K562 (cell line): ENCODE results near the gene GMPR. TPM values are rescaled to one million over a fixed set of nuclear protein-coding genes. Genes with fewer than 3 reads are reported as not detected.

ENCODE experiments used
- BCL6 ChIP-seq: fragments of 250-450 bp; sonication (Bioruptor Pico); IDR thresholded peaks from 2 replicates; pipeline ENCODE4 v1.4.0; 2020
- CEBPB ChIP-seq: fragments of 450-650 bp; IDR thresholded peaks from 2 replicates; pipeline ENCODE4 v1.6.1; 2016; ENCODE audit warnings: missing genetic modification characterization, missing compliant biosample characterization
- DIDO1 ChIP-seq: fragments of 450-650 bp; IDR thresholded peaks from 2 replicates; pipeline ENCODE4 v1.6.1; 2016; ENCODE audit warnings: low read depth, missing biosample characterization, missing genetic modification characterization
- EWSR1 ChIP-seq: fragments of 450-650 bp; IDR thresholded peaks from 2 replicates; pipeline ENCODE4 v1.6.1; 2018; ENCODE audit warnings: borderline replicate concordance, mild to moderate bottlenecking, low read depth, moderate library complexity; ENCODE audit not compliant: partially characterized antibody
- IFI16 ChIP-seq: fragments of 250-450 bp; sonication (Bioruptor Pico); IDR thresholded peaks from 2 replicates; pipeline ENCODE4 v2.1.2; 2022; ENCODE audit warnings: mild to moderate bottlenecking, inconsistent platforms
- KLF13 ChIP-seq: fragments of 450-650 bp; IDR thresholded peaks from 2 replicates; pipeline ENCODE4 v1.6.1; 2016; ENCODE audit warnings: missing genetic modification characterization, low read depth, mild to moderate bottlenecking, missing compliant biosample characterization, moderate library complexity, borderline replicate concordance
- L3MBTL2 ChIP-seq: fragments of 450-650 bp; IDR thresholded peaks from 2 replicates; pipeline ENCODE4 v1.6.1; 2016; ENCODE audit warnings: mild to moderate bottlenecking, moderate library complexity
- SMARCA4 ChIP-seq: fragments of 450-650 bp; IDR thresholded peaks from 2 replicates; pipeline ENCODE4 v1.6.1; 2016
- TOE1 ChIP-seq, 2 experiments: fragments of 450-650 bp in 1 of 2; sonication (generic) in 1 of 2; formaldehyde crosslinking in 1 of 2; IDR thresholded peaks; 2 replicates each; pipeline versions ENCODE4 v1.7.1 to v1.8.0; 2016 to 2022; ENCODE audit warnings: borderline replicate concordance in 2 of 2, mild to moderate bottlenecking in 2 of 2, antibody characterized with exemption in 1 of 2, inconsistent platforms in 1 of 2, low read depth in 1 of 2, missing genetic modification reagents in 1 of 2, moderate library complexity in 1 of 2
- ZNF146 ChIP-seq: IDR thresholded peaks from one replicate; pipeline ENCODE4 v1.6.1; 2018; ENCODE audit warnings: missing compliant biosample characterization; ENCODE audit not compliant: unreplicated experiment
- ZNF232 ChIP-seq: sonication (generic); formaldehyde crosslinking; IDR thresholded peaks from 2 replicates; pipeline ENCODE4 v1.8.0; 2022; ENCODE audit warnings: mild to moderate bottlenecking, missing genetic modification reagents
- polyA plus RNA-seq, 8 experiments: library from polyadenylated mRNA; depleted of rRNA in 4 of 8; stranded (reverse) in 5 of 8; unstranded in 3 of 8; fragments of >200 nt; fragmentation: Nextera tagmentation in 2 of 8; fragmentation: Illumina TruSeq in 1 of 8; extraction: Ambion mirVana in 2 of 8; extraction: Trizol in 1 of 8; gene quantifications; 2 replicates each; pipeline versions ENCODE4 v1.2.1 to v1.2.3, GENCODE V29; 2011 to 2014; ENCODE audit warnings: inconsistent platforms in 1 of 8, missing spikeins in 1 of 8
- total RNA-seq, 7 experiments: library from RNA; depleted of rRNA in 6 of 7; stranded (reverse); fragments of >200 nt in 6 of 7; fragmentation: Illumina TruSeq in 2 of 7; extraction: Trizol in 2 of 7; gene quantifications; 2 replicates each; pipeline versions ENCODE4 v1.2.1 to v1.2.3, GENCODE V29; 2011 to 2021; ENCODE audit warnings: low replicate concordance in 1 of 7
- TF ChIP-seq, protein P1 (sequence below): sonication (generic); formaldehyde crosslinking; IDR thresholded peaks from 2 replicates; pipeline ENCODE4 v1.9.0; 2022; ENCODE audit warnings: mild to moderate bottlenecking, missing genetic modification reagents
- TF ChIP-seq, protein P2 (sequence below), 2 experiments: IDR thresholded peaks; 2 replicates each; pipeline ENCODE4 v1.6.1; 2012; ENCODE audit warnings: improper control_type of control experiment in 2 of 2, low read depth in 2 of 2, low read length in 2 of 2, borderline replicate concordance in 1 of 2
- TF ChIP-seq, protein P3 (sequence below): sonication (generic); formaldehyde crosslinking; IDR thresholded peaks from 2 replicates; pipeline ENCODE4 v1.8.0; 2022; ENCODE audit warnings: mild to moderate bottlenecking, missing genetic modification reagents
- TF ChIP-seq, protein P4 (sequence below), 2 experiments: fragments of 150-350 bp in 1 of 2; IDR thresholded peaks; 2 replicates each; pipeline ENCODE4 v1.6.1; 2012 to 2016; ENCODE audit warnings: low read depth in 2 of 2, low read length in 2 of 2, mild to moderate bottlenecking in 1 of 2, moderate library complexity in 1 of 2

Gene GMPR
- total and polyA plus RNA-seq, 9 of the 15 experiments (the other 6 are each of a cell fraction or from before 2014, with no cell fraction given) = 34.6 to 83.7 (median 49.8) TPM

DNA sequence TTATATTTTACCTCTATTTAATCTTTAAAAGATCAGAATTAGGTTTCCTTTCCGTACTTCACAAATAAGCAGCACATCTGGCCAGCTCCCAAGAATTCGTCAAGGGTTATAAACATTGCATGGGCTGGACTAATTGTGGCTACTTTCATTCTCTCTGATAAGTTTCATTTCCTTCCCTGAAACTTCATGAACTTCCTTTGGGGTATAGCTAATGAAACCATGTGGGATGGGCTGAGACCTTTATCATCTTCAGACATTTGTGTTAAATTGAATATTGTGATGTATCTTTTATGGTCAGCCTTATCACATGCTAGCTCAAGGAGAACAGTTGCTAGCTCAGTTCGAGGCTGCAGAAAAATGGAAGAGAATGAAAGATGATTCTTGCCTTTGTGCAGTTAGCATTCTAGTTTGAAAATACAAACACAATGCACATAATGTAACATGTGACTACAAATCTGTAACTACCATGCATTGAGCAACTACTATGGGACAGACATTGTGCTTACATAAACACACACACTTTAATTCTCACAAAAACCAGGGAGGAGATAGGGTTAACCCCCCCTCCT, 1.7 kb upstream of the GMPR start (continued):
- TF ChIP-seq TOE1 (IDR thresholded peaks at IDR 0.05; ENCODE audit: borderline replicate concordance) (0 out of 2 replicates have a peak, but pooled peaks have one; percentile 32), TOE1 (CRISPR knock-in tag; IDR thresholded peaks at IDR 0.05; ENCODE audit: borderline replicate concordance, low read depth) (peak; percentile 86; the same call in 1 of the 2 replicates), ZNF146 (no peak), SMARCA4 (peak; percentile 64; the same call in 1 of the 2 replicates), IFI16 (CRISPR knock-in tag) (no peak), EWSR1 (no peak), CEBPB (tag) (peak; percentile 71), KLF13 (no peak), ZNF232 (CRISPR knock-in tag) (no peak), L3MBTL2 (peak; percentile 90), DIDO1 (tag) (no peak), BCL6 (no peak)
- TF ChIP-seq, protein P1, sequence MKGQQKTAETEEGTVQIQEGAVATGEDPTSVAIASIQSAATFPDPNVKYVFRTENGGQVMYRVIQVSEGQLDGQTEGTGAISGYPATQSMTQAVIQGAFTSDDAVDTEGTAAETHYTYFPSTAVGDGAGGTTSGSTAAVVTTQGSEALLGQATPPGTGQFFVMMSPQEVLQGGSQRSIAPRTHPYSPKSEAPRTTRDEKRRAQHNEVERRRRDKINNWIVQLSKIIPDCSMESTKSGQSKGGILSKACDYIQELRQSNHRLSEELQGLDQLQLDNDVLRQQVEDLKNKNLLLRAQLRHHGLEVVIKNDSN (CRISPR knock-in tag) = no peak
- TF ChIP-seq, protein P2, sequence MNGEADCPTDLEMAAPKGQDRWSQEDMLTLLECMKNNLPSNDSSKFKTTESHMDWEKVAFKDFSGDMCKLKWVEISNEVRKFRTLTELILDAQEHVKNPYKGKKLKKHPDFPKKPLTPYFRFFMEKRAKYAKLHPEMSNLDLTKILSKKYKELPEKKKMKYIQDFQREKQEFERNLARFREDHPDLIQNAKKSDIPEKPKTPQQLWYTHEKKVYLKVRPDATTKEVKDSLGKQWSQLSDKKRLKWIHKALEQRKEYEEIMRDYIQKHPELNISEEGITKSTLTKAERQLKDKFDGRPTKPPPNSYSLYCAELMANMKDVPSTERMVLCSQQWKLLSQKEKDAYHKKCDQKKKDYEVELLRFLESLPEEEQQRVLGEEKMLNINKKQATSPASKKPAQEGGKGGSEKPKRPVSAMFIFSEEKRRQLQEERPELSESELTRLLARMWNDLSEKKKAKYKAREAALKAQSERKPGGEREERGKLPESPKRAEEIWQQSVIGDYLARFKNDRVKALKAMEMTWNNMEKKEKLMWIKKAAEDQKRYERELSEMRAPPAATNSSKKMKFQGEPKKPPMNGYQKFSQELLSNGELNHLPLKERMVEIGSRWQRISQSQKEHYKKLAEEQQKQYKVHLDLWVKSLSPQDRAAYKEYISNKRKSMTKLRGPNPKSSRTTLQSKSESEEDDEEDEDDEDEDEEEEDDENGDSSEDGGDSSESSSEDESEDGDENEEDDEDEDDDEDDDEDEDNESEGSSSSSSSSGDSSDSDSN (IDR thresholded peaks at IDR 0.05; ENCODE audit: borderline replicate concordance in 1 of 2, low read depth in 2 of 2, low read length in 2 of 2) = 0 out of 4 replicates have a peak, but pooled peaks of 1 of the 2 experiments have one; percentile 25
- TF ChIP-seq, protein P3, sequence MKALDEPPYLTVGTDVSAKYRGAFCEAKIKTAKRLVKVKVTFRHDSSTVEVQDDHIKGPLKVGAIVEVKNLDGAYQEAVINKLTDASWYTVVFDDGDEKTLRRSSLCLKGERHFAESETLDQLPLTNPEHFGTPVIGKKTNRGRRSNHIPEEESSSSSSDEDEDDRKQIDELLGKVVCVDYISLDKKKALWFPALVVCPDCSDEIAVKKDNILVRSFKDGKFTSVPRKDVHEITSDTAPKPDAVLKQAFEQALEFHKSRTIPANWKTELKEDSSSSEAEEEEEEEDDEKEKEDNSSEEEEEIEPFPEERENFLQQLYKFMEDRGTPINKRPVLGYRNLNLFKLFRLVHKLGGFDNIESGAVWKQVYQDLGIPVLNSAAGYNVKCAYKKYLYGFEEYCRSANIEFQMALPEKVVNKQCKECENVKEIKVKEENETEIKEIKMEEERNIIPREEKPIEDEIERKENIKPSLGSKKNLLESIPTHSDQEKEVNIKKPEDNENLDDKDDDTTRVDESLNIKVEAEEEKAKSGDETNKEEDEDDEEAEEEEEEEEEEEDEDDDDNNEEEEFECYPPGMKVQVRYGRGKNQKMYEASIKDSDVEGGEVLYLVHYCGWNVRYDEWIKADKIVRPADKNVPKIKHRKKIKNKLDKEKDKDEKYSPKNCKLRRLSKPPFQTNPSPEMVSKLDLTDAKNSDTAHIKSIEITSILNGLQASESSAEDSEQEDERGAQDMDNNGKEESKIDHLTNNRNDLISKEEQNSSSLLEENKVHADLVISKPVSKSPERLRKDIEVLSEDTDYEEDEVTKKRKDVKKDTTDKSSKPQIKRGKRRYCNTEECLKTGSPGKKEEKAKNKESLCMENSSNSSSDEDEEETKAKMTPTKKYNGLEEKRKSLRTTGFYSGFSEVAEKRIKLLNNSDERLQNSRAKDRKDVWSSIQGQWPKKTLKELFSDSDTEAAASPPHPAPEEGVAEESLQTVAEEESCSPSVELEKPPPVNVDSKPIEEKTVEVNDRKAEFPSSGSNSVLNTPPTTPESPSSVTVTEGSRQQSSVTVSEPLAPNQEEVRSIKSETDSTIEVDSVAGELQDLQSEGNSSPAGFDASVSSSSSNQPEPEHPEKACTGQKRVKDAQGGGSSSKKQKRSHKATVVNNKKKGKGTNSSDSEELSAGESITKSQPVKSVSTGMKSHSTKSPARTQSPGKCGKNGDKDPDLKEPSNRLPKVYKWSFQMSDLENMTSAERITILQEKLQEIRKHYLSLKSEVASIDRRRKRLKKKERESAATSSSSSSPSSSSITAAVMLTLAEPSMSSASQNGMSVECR (CRISPR knock-in tag) = no peak
- TF ChIP-seq, protein P4, sequence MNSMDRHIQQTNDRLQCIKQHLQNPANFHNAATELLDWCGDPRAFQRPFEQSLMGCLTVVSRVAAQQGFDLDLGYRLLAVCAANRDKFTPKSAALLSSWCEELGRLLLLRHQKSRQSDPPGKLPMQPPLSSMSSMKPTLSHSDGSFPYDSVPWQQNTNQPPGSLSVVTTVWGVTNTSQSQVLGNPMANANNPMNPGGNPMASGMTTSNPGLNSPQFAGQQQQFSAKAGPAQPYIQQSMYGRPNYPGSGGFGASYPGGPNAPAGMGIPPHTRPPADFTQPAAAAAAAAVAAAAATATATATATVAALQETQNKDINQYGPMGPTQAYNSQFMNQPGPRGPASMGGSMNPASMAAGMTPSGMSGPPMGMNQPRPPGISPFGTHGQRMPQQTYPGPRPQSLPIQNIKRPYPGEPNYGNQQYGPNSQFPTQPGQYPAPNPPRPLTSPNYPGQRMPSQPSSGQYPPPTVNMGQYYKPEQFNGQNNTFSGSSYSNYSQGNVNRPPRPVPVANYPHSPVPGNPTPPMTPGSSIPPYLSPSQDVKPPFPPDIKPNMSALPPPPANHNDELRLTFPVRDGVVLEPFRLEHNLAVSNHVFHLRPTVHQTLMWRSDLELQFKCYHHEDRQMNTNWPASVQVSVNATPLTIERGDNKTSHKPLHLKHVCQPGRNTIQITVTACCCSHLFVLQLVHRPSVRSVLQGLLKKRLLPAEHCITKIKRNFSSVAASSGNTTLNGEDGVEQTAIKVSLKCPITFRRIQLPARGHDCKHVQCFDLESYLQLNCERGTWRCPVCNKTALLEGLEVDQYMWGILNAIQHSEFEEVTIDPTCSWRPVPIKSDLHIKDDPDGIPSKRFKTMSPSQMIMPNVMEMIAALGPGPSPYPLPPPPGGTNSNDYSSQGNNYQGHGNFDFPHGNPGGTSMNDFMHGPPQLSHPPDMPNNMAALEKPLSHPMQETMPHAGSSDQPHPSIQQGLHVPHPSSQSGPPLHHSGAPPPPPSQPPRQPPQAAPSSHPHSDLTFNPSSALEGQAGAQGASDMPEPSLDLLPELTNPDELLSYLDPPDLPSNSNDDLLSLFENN (IDR thresholded peaks at IDR 0.05; ENCODE audit: low read depth in 2 of 2, low read length in 2 of 2) = no peak
